ENCODE measurements around the gene TJP3.

TJP3 gene

DNA sequence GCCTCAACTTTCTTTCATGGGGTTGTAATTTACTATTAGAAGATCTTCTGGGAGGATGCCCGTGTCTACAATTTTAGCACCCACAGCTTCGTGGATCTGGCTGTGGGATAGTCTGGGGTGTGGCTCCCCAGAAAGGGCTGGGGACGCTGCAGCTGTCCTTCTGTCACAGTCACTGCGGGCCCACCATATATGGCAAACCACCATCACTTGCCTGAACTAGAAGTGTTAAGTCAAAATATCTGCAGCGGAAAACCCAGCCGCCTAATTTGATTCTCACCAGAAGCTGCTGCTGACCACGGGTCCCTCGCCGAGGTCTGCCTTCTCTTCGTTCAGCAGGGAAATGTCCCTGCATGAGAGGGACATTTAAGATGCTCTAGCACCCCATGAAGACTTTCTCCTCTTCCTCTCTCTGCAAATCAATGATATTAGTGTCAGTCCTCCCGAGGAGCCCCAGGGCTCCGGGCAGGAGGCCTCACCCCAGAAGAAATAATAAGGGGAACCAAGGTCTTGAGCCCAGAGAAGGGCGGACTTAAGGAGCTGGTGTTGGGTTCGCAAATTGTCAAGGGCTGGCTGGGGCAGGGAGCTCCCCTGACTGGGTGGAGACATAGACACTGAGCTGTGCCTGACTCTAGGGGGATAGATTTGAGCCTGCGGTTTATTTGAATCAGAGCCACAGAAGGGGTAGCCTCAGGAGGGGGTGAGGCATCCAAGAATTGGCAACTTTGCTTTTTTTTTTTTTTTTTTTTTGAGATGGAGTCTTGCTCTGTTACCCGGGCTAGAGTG lies 81.0 kb downstream of the TJP3 start:
- TF ChIP-seq, protein P1, sequence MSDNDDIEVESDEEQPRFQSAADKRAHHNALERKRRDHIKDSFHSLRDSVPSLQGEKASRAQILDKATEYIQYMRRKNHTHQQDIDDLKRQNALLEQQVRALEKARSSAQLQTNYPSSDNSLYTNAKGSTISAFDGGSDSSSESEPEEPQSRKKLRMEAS (IDR thresholded peaks at IDR 0.05; ENCODE audit: low read depth, low read length): no peak
- TF ChIP-seq, protein P2, sequence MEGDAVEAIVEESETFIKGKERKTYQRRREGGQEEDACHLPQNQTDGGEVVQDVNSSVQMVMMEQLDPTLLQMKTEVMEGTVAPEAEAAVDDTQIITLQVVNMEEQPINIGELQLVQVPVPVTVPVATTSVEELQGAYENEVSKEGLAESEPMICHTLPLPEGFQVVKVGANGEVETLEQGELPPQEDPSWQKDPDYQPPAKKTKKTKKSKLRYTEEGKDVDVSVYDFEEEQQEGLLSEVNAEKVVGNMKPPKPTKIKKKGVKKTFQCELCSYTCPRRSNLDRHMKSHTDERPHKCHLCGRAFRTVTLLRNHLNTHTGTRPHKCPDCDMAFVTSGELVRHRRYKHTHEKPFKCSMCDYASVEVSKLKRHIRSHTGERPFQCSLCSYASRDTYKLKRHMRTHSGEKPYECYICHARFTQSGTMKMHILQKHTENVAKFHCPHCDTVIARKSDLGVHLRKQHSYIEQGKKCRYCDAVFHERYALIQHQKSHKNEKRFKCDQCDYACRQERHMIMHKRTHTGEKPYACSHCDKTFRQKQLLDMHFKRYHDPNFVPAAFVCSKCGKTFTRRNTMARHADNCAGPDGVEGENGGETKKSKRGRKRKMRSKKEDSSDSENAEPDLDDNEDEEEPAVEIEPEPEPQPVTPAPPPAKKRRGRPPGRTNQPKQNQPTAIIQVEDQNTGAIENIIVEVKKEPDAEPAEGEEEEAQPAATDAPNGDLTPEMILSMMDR (IDR thresholded peaks at IDR 0.05; ENCODE audit: low read depth, low read length): no peak
- TF ChIP-seq MYC (IDR thresholded peaks at IDR 0.05; ENCODE audit: low read depth, low read length) (no peak), POLR2A (IDR thresholded peaks at IDR 0.05; ENCODE audit: extremely low read depth, insufficient read length) (no peak)
- H3K4me3 ChIP-seq (ENCODE audit: low read depth, low read length): no peak overlapping the region
- no peak for DNase-seq (ENCODE audit: low read depth)

DNA sequence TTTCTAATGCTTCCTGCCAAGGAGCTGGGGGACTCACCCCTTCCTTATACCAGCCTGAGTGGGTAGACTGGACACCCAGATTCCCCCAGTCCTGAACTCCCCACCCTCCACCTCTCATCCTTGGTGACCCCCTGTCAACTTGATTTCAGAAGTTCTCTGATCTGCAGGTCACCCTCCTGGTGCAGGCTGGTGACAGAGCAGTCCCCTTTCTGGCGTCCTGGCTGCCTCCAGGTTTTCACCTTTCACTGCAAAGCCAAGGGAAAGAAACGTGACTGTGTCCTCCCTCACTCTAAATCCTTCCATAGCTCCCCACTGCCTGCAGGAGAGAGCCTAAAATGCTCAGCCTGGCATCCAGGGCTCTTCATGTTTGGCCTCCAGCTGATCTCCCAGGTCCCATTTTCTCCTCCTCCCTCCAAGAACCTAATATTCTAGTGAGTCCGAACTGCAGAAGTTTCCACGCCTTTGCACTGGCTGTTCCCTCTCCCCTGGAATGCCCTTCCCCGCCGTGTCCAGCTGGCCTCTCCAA lies 82.1 kb downstream of the TJP3 start:
- no peak for TF ChIP-seq MYC (IDR thresholded peaks at IDR 0.05; ENCODE audit: low read depth, low read length)
- TF ChIP-seq, protein P1 (IDR thresholded peaks at IDR 0.05; ENCODE audit: low read depth, low read length): no peak
- TF ChIP-seq, protein P2 (IDR thresholded peaks at IDR 0.05; ENCODE audit: low read depth, low read length): no peak
- TF ChIP-seq POLR2A (IDR thresholded peaks at IDR 0.05; ENCODE audit: extremely low read depth, insufficient read length): no peak
- H3K4me3 ChIP-seq (ENCODE audit: low read depth, low read length): no peak overlapping the region
- no peak for DNase-seq (ENCODE audit: low read depth)

DNA sequence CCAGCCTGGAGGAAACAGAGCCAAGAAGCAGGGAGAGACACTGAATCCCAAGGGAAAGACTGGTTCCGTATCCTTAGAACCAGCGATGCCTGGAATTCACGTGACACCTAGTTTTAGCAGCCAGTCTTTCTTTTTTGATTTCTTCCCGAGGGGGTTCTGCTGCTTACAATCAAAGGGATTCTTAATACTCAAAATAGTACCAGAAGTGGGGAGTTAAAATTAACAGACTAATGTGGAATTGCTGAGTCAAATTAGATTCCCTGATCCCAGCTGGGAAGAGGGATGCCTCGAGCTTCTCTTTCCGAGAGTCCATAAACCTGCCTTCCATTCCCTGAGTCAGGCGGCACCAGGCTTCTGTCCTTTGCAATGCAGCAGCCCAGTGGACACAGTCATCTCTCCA lies 82.8 kb downstream of the TJP3 start:
- H3K4me3 ChIP-seq (ENCODE audit: low read depth, low read length): no peak overlapping the region
- TF ChIP-seq, protein P1 (IDR thresholded peaks at IDR 0.05; ENCODE audit: low read depth, low read length): no peak
- TF ChIP-seq POLR2A (IDR thresholded peaks at IDR 0.05; ENCODE audit: extremely low read depth, insufficient read length): no peak
- TF ChIP-seq, protein P2 (IDR thresholded peaks at IDR 0.05; ENCODE audit: low read depth, low read length): no peak
- no peak for TF ChIP-seq MYC (IDR thresholded peaks at IDR 0.05; ENCODE audit: low read depth, low read length)
- no peak for DNase-seq (ENCODE audit: low read depth)

DNA sequence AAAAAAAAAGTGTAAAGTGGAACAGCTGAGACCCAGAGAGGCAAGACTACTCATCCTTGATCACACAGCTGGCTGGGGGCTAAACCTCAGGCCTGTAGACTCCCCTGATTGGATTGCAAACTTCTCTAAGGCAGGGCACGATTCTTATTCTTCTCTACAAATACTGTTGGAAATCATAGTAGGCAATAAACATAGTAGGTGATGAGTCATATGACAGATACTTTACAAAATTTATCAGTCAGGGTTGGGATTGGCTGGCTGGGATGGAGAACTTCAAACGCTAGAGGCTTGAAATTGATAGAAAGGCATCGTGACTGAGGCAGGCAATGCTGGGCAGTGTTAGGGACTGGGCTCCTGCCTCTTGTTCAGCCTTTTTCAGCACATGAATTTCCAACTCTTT lies 83.9 kb downstream of the TJP3 start:
- no peak for DNase-seq (ENCODE audit: low read depth)
- H3K4me3 ChIP-seq (ENCODE audit: low read depth, low read length): no peak overlapping the region
- TF ChIP-seq, protein P1 (IDR thresholded peaks at IDR 0.05; ENCODE audit: low read depth, low read length): no peak
- no peak for TF ChIP-seq MYC (IDR thresholded peaks at IDR 0.05; ENCODE audit: low read depth, low read length)
- TF ChIP-seq, protein P2 (IDR thresholded peaks at IDR 0.05; ENCODE audit: low read depth, low read length): no peak
- no peak for TF ChIP-seq POLR2A (IDR thresholded peaks at IDR 0.05; ENCODE audit: extremely low read depth, insufficient read length)

DNA sequence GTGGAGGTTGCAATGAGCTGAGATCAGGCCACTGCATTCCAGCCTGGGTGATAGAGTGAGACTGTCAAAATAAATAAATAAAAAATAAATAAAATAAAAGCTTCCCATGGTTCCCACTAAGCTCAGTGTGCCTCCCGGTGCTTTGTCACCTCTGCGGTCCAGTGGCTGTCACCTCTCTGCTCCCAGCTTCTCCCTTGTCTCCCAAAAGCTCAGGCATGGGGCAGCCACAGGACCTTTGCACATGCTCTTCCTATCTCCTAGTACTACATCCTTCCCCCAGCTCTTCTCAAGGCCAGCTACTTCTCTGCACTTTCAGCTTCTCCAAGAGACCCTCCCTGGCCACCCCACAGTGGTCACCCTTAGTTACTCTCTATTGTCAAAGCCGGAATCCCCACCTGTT lies 85.6 kb downstream of the TJP3 start:
- TF ChIP-seq, protein P1 (IDR thresholded peaks at IDR 0.05; ENCODE audit: low read depth, low read length): no peak
- TF ChIP-seq, protein P2 (IDR thresholded peaks at IDR 0.05; ENCODE audit: low read depth, low read length): no peak
- TF ChIP-seq POLR2A (IDR thresholded peaks at IDR 0.05; ENCODE audit: extremely low read depth, insufficient read length) (no peak), MYC (IDR thresholded peaks at IDR 0.05; ENCODE audit: low read depth, low read length) (no peak)
- H3K4me3 ChIP-seq (ENCODE audit: low read depth, low read length): no peak overlapping the region
- DNase-seq (ENCODE audit: low read depth): no peak
